Germinal center (tissue), 1 donor: Measurements from ENCODE around the gene PRR16.

Source experiments
- DNase-seq: peaks from one replicate; pipeline ENCODE4 v3.0.0; 2012; ENCODE audit warnings: mixed read lengths, low spot score

PRR16 gene

GRCh38 chr5:120463006-120463680 lies 957 bp upstream of the PRR16 start:
- DNase-seq, result no peak

- no peak for DNase-seq
Observed at GRCh38 chr5:120464627-120465435, 731 bp downstream of the PRR16 start.

GRCh38 chr5:120465436-120465961 lies 1.4 kb downstream of the PRR16 start:
- no peak for DNase-seq

GRCh38 chr5:120466341-120467006 lies 2.4 kb downstream of the PRR16 start:
- DNase-seq, result no peak

- no peak for DNase-seq
Observed at GRCh38 chr5:120471971-120472370, 7.9 kb downstream of the PRR16 start.

GRCh38 chr5:120472911-120473310 lies 8.8 kb downstream of the PRR16 start:
- no peak for DNase-seq

- no peak for DNase-seq
Observed at GRCh38 chr5:120473332-120473731, 9.2 kb downstream of the PRR16 start.

- no peak for DNase-seq
Observed at GRCh38 chr5:120476063-120476462, 12.0 kb downstream of the PRR16 start.

- no peak for DNase-seq
Observed at GRCh38 chr5:120479066-120479465, 15.0 kb downstream of the PRR16 start.

- DNase-seq, result no peak
Observed at GRCh38 chr5:120499876-120500563, 35.9 kb downstream of the PRR16 start.

GRCh38 chr5:120502531-120502930 lies 38.4 kb downstream of the PRR16 start:
- DNase-seq, result no peak

GRCh38 chr5:120503341-120503740 lies 39.2 kb downstream of the PRR16 start:
- no peak for DNase-seq

- no peak for DNase-seq
Observed at GRCh38 chr5:120504057-120504456, 40.0 kb downstream of the PRR16 start.

- DNase-seq, result no peak
Observed at GRCh38 chr5:120507197-120507596, 43.1 kb downstream of the PRR16 start.

GRCh38 chr5:120507800-120508463 lies 43.8 kb downstream of the PRR16 start:
- no peak for DNase-seq

- no peak for DNase-seq
Observed at GRCh38 chr5:120509053-120509452, 45.0 kb downstream of the PRR16 start.

- no peak for DNase-seq
Observed at GRCh38 chr5:120510098-120510637, 46.1 kb downstream of the PRR16 start.

GRCh38 chr5:120510994-120511686 lies 47.0 kb downstream of the PRR16 start:
- DNase-seq, result no peak

- DNase-seq, result no peak
Observed at GRCh38 chr5:120512068-120512467, 48.0 kb downstream of the PRR16 start.

- no peak for DNase-seq
Observed at GRCh38 chr5:120512791-120513650, 48.9 kb downstream of the PRR16 start.
